Hepatic stellate cell (primary cell): ENCODE measurements around the gene HNRNPA1.
"Not testable (repeated sequence)": the region's sequence is repeated elsewhere in the genome, so short reads cannot be mapped to it uniquely, and the experiment has no call there.

Experiments
- DNase-seq: peaks from one replicate; pipeline ENCODE4 v3.0.0; 2011; ENCODE audit warnings: low spot score

The HNRNPA1 gene

GRCh38 chr12:54276368-54276767 is 4.2 kb upstream of the HNRNPA1 start:
- no peak for DNase-seq

GRCh38 chr12:54277823-54278276 is 2.7 kb upstream of the HNRNPA1 start:
- peak; percentile 42 for DNase-seq

- DNase-seq = no peak
Measured at GRCh38 chr12:54279227-54279631, 1.3 kb upstream of the HNRNPA1 start.

GRCh38 chr12:54279632-54280467 is 676 bp upstream of the HNRNPA1 start, which contains the start of gene CBX5:
Gene CBX5, minus strand, starts transcription at chr12:54280122. Its CDS starts 22,472 bp downstream, at chr12:54257650.
- peak; percentile 99 for DNase-seq

GRCh38 chr12:54281261-54281638 is 724 bp downstream of the HNRNPA1 start:
- DNase-seq = not testable (repeated sequence)

GRCh38 chr12:54281694-54282093 is 1.2 kb downstream of the HNRNPA1 start:
- not testable (repeated sequence) for DNase-seq

- no peak for DNase-seq
Measured at GRCh38 chr12:54282949-54283593, 2.5 kb downstream of the HNRNPA1 start.

GRCh38 chr12:54284070-54284780 is 3.7 kb downstream of the HNRNPA1 start:
- DNase-seq = not testable (repeated sequence)

- DNase-seq = no peak
Measured at GRCh38 chr12:54285150-54286041, 4.9 kb downstream of the HNRNPA1 start.

- DNase-seq = no peak
Measured at GRCh38 chr12:54286042-54287030, 5.8 kb downstream of the HNRNPA1 start.

GRCh38 chr12:54287261-54288157 is 7.0 kb downstream of the HNRNPA1 start:
- no peak for DNase-seq

GRCh38 chr12:54292083-54292930 is 11.8 kb downstream of the HNRNPA1 start:
- DNase-seq = no peak

- no peak for DNase-seq
Measured at GRCh38 chr12:54292931-54293241, 12.4 kb downstream of the HNRNPA1 start.

- DNase-seq = peak; percentile 64
Measured at GRCh38 chr12:54294152-54294952, 13.8 kb downstream of the HNRNPA1 start.

GRCh38 chr12:54294953-54295566 is 14.5 kb downstream of the HNRNPA1 start:
- DNase-seq = no peak

GRCh38 chr12:54296393-54297099 is 16.0 kb downstream of the HNRNPA1 start:
- DNase-seq = no peak

GRCh38 chr12:54298904-54299303 is 18.4 kb downstream of the HNRNPA1 start:
- no peak for DNase-seq
